ENCODE measurements around the gene UNC13A.

The UNC13A gene

DNA sequence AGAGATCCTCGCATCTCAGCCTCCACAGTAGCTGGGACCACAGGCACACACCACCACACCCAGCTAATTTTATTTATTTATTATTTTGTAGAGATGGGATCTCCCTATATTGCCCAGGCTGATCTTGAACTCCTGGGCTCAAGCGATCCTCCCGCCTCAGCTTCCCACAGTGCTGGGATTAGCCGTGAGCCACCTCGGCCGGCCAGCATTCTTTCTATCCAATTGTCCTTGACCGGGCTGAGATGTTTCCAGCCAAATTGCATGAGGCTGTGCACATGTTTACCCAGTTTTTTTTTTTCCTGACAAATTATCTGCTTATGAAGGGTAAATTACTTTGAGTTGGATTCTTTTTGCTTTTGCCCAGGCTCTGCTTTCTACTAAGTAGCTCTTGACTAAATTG, 28.2 kb downstream of the UNC13A start:
- no peak for DNase-seq (ENCODE audit: extremely low spot score)
- CTCF ChIA-PET, result no interaction called here
- TF ChIP-seq, protein P1, sequence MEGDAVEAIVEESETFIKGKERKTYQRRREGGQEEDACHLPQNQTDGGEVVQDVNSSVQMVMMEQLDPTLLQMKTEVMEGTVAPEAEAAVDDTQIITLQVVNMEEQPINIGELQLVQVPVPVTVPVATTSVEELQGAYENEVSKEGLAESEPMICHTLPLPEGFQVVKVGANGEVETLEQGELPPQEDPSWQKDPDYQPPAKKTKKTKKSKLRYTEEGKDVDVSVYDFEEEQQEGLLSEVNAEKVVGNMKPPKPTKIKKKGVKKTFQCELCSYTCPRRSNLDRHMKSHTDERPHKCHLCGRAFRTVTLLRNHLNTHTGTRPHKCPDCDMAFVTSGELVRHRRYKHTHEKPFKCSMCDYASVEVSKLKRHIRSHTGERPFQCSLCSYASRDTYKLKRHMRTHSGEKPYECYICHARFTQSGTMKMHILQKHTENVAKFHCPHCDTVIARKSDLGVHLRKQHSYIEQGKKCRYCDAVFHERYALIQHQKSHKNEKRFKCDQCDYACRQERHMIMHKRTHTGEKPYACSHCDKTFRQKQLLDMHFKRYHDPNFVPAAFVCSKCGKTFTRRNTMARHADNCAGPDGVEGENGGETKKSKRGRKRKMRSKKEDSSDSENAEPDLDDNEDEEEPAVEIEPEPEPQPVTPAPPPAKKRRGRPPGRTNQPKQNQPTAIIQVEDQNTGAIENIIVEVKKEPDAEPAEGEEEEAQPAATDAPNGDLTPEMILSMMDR (IDR thresholded peaks at IDR 0.05; ENCODE audit: control extremely low read depth, extremely low read depth, low read depth, missing control alignments), result no peak
- POLR2A ChIA-PET, result no interaction called here

DNA sequence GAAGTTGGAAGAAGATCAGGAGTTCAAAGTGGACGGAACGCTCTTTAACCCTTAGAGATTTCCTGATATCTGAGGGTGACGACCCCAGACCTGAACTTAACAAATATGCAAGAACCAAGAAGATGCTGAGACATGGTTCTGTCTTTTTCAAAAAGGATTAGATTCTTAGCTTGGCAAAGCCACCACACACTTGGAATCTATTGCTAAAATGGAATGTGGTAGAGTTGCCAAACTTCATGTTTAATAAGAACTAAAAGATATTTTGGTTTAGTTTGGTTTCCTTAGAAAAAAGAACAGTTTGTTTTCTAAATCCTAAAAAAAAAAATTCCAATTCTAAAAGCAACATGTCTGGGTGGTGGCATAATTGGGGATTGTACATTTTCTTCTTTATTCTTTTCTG, 29.5 kb downstream of the UNC13A start:
- DNase-seq (ENCODE audit: extremely low spot score), result no peak
- POLR2A ChIA-PET, result no interaction called here
- TF ChIP-seq, protein P1 (IDR thresholded peaks at IDR 0.05; ENCODE audit: control extremely low read depth, extremely low read depth, low read depth, missing control alignments), result no peak

DNA sequence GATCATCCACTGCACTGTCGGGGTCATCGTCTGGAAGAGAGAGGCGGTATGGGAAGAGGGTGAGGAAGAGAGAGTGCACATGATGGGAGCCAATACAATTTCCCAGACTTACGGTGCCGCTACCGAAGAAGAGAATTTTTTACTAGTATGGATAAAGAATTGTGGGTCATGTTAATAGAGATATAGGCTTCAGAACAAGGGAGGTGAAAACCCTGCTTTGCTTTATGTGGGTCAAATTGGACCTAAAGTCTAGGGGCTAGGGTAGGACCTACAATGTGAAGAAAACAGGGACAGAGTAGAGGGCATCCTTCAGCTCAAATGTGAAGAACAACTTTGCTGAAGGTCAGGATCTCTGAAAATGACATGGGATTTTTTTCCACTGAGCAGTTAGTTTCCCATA, 29.9 kb downstream of the UNC13A start:
- DNase-seq (ENCODE audit: extremely low spot score), result no peak
- CTCF ChIA-PET, result no interaction called here
- TF ChIP-seq, protein P1 (IDR thresholded peaks at IDR 0.05; ENCODE audit: control extremely low read depth, extremely low read depth, low read depth, missing control alignments), result no peak
- POLR2A ChIA-PET, result no interaction called here

More for the DNA sequence above, 29.5 kb downstream of the UNC13A start:
- CTCF ChIA-PET, result no interaction called here

DNA sequence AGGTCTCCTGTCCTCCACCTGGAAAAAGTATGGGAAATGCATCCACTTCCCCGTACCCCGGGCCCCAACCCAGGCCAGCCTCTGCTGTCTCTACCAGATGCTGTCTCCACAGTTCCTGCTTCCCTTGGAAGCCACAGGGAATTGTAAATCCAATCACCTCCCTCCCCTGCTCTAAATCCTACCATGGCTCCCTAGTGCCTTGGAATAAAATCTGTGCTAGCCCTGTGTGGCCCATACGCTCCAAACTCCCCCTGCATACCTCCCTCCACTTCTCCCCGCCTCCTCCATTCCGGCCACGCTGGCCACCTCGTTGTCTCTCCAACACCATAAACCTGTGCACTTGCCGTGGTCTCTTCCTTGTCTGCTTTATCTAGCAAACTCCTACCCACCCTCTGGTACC, 31.2 kb downstream of the UNC13A start:
- POLR2A ChIA-PET, result no interaction called here
- no peak for DNase-seq (ENCODE audit: extremely low spot score)
- CTCF ChIA-PET, result no interaction called here
- TF ChIP-seq, protein P1 (IDR thresholded peaks at IDR 0.05; ENCODE audit: control extremely low read depth, extremely low read depth, low read depth, missing control alignments), result no peak

DNA sequence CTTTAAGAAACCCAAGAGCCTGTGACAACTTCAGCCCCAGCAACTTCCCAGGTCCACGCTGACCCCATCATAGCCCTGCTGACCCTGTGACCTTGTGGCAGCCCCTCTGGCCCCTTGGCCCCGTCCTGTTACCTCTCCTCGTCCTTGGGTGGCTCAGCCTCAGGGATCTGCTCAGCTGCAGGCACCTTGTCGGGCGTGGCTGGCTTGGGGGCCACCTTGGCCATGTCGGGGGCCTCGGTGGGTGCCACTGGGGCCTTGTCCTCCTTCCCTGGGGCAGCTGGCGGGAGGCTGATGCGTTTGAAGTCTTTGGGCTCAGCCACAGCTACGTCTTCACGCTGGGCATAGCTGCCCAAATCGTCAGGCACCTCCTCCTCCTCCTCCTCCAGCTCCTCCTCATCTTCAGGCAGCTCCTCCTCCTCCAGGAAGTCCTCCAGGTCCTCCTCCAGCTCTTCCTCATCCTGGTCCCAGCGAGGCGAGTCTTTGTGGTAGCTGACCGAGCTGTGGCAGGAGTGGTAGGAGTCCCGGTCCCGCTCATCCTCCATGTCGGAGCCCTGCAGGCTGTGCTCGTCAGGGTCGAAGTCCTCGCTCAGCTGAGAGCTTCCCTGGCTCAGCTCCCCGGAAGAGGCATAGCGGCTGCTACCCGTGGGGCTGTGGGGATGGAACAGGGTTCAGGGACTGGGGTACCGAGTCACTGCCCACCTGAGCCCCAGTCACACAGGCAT, 32.2 kb downstream of the UNC13A start:
- ChIA-PET CTCF (no interaction called here), POLR2A (no interaction called here)
- TF ChIP-seq, protein P1 (IDR thresholded peaks at IDR 0.05; ENCODE audit: control extremely low read depth, extremely low read depth, low read depth, missing control alignments), result no peak
- DNase-seq (ENCODE audit: extremely low spot score), result no peak

DNA sequence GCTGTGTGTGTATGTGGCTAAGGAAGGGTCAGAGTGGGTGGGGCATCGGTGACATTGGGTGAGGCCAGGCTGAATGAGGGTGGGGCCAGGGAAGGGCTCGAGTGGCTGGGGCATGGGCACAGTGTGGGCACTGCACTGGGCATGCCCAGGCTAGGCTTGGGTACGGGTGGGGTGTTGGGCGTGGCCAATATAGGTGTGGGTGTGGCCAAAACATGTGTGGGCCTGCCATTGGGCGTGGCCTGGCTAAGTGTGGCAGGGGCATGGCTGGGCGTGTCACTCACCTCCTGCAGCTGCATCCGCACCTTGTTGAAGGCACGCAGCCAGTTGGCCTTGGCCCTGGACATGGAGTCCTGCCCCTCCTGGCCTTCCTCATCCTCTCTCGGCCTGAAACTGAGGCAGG, 33.2 kb downstream of the UNC13A start:
- POLR2A ChIA-PET, result no interaction called here

More for the DNA sequence above, 33.2 kb downstream of the UNC13A start:
- TF ChIP-seq, protein P1 (IDR thresholded peaks at IDR 0.05; ENCODE audit: control extremely low read depth, extremely low read depth, low read depth, missing control alignments), result no peak
- DNase-seq (ENCODE audit: extremely low spot score), result no peak
- CTCF ChIA-PET, result no interaction called here
